MCF 10A (cell line): ENCODE results near the gene GPS2. TPM values are rescaled to one million over a fixed set of nuclear protein-coding genes. Genes with fewer than 3 reads are reported as not detected.

Experiments used
- BruUV-seq: library from RNA; stranded (reverse); fragments of 400-500 nt; replicated peaks from 2 replicates; lab custom pipeline; 2021; lab: Mats Ljungman, UMichigan
- CTCF ChIA-PET: fragments of 300-600 bp; sonication (Branson Sonifier 250); formaldehyde crosslinking; extraction: SDS; loops from one replicate; lab custom pipeline; 2021; ENCODE audit warnings: antibody characterized with exemption, inconsistent platforms; lab: Yijun Ruan, JAX
- POLR2A ChIA-PET: fragments of 300-600, 350-650 bp; sonication (Branson Sonifier 250); formaldehyde crosslinking; extraction: SDS; loops from one replicate; lab custom pipeline; 2020; ENCODE audit warnings: antibody characterized with exemption, inconsistent platforms; lab: Yijun Ruan, JAX
- DNase-seq: peaks from one replicate; pipeline ENCODE4 v3.0.0-alpha.2; 2018; ENCODE audit not compliant: unreplicated experiment
- H3K27ac Mint-ChIP-seq: one replicate; pipeline ENCODE4 v1.8.0; 2022; ENCODE audit warnings: mild to moderate bottlenecking, low read depth, mixed read lengths; ENCODE audit not compliant: unreplicated experiment
- H3K27me3 Mint-ChIP-seq: one replicate; pipeline ENCODE4 v1.8.0; 2022; ENCODE audit warnings: mixed read lengths; ENCODE audit not compliant: insufficient read depth, unreplicated experiment
- H3K36me3 Mint-ChIP-seq: one replicate; pipeline ENCODE4 v1.8.0; 2022; ENCODE audit warnings: mild to moderate bottlenecking, moderate library complexity, mixed read lengths; ENCODE audit not compliant: insufficient read depth, unreplicated experiment
- H3K4me1 Mint-ChIP-seq: one replicate; pipeline ENCODE4 v1.8.0; 2022; ENCODE audit warnings: mixed read lengths; ENCODE audit not compliant: insufficient read depth, unreplicated experiment
- H3K4me3 Mint-ChIP-seq: one replicate; pipeline ENCODE4 v1.8.0; 2022; ENCODE audit warnings: mild to moderate bottlenecking, moderate library complexity, mixed read lengths; ENCODE audit not compliant: unreplicated experiment
- H3K9me3 Mint-ChIP-seq: one replicate; pipeline ENCODE4 v1.8.0; 2022; ENCODE audit warnings: mixed read lengths; ENCODE audit not compliant: unreplicated experiment
- intact Hi-C: fragments of 100-400 bp; cut with micrococcal nuclease; formaldehyde crosslinking; loops from 2 replicates; pipeline ENCODE4 v1.14.1; 2022
- total RNA-seq: library from RNA; stranded (reverse); gene quantifications from 2 replicates; pipeline ENCODE4 v1.2.3, GENCODE V29; 2022
- TF ChIP-seq, protein P1 (sequence below): fragments of 200-600 bp; IDR thresholded peaks from one replicate; pipeline ENCODE4 v1.8.0; 2022; ENCODE audit warnings: antibody characterized with exemption, mild to moderate bottlenecking; ENCODE audit not compliant: unreplicated experiment

The GPS2 gene
- total RNA-seq, 1 experiment from 2014 or later, result 49.8 TPM

DNA sequence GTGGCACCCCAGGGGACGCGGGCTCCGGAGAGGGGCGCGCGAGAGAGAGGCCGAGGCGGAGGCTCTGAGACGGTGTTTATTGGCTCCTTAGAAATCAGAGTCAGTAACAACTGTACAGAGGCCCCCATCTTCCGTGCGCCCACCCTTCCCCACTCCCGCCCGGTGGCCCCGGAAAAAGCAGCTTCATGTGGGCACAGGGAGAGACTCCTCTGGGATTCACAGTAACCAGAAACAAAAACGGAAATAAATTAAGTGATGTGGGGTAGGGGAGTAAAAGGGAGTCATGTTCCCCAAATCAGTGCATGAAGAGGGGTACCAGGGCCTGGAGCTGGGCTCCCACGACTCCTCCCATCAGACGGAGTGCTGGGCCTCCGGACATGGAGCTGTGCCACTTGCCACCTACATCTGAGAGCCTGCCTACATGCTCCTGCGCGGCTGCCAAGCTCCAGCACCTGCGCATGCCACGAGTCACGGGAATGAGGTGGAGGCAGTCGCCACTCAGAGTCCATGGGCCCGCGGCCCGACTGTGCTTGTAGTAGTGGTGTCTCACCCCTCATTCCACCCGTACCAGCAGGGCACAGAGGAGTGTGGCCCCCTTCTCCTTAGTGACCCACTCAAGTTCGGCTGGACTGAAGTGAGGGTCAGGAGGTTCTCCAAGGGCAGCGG, 543 bp upstream of the GPS2 start:
- Mint-ChIP-seq H3K4me1 (peaks cover 29% of the 10 kb centered on the region), H3K27ac (peak overlapping the region; percentile 84), H3K36me3 (peaks cover 90% of the 10 kb centered on the region), H3K4me3 (peak overlapping the region; percentile 85), H3K9me3 (no peaks in the 10 kb centered on the region), H3K27me3 (no peaks in the 10 kb centered on the region)
- ChIA-PET CTCF (interaction anchor here (0.6 to 0.8 kb wide), 3 partner anchors 19 to 270 kb away, joined by 3 read pairs; no protein-coding TSS in a partner anchor), POLR2A (interaction anchor here (0.6 to 4.0 kb wide), 23 partner anchors 10 to 526 kb away, joined by 3 to 41 read pairs (median 4); partner anchors contain the start of genes DVL2, GABARAP, KCTD11 and NEURL4)
- intact Hi-C loops, result no loop called here
- TF ChIP-seq, protein P1, sequence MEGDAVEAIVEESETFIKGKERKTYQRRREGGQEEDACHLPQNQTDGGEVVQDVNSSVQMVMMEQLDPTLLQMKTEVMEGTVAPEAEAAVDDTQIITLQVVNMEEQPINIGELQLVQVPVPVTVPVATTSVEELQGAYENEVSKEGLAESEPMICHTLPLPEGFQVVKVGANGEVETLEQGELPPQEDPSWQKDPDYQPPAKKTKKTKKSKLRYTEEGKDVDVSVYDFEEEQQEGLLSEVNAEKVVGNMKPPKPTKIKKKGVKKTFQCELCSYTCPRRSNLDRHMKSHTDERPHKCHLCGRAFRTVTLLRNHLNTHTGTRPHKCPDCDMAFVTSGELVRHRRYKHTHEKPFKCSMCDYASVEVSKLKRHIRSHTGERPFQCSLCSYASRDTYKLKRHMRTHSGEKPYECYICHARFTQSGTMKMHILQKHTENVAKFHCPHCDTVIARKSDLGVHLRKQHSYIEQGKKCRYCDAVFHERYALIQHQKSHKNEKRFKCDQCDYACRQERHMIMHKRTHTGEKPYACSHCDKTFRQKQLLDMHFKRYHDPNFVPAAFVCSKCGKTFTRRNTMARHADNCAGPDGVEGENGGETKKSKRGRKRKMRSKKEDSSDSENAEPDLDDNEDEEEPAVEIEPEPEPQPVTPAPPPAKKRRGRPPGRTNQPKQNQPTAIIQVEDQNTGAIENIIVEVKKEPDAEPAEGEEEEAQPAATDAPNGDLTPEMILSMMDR, result no peak
- BruUV-seq, result no TSS peak
- no peak for DNase-seq

DNA sequence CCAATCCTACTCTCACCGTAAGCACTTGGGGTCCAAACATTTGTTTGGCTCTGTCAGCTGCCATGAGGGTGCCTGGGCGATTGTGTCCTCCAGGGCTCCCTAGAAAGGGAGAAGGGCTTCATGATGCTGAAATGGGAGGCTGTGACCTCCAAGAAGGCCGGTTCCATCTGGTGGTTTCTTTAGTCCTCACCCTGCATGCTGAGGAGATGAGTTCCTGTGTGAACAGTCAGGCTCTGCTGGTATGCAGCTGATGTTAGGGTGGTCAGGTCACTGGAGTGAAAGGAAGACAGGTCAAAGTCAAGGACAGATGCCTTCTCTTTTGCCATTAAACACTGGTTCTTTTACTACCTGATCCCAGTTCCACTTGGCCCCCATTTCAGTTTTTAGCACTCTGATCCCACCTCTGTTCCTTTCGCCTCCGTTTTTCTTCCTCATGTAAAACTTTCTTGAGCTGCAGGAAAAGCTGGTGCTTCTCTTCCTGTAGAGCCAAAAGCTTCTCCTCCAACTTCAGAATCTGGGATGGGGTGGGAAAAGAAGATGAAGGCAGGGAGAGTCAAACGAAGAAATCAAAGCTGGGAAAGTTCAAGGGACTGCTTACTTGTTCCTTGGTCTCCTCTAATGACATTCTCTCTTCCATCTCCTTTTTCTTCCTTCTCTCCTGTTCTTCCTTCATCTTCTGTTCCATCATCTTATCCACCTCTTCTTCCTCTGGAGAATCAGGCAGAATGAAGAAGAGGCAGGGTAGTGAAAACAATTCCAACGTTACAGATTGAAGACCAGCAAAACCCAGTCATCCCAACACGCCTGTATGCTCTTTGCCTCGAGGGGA, 1.1 kb downstream of the GPS2 start:
- TF ChIP-seq, protein P1, result no peak
- DNase-seq, result no peak
- peak overlapping the region; percentile 84 for H3K27ac Mint-ChIP-seq
- H3K36me3 Mint-ChIP-seq, result peaks cover 92% of the 10 kb centered on the region
- POLR2A ChIA-PET, result interaction anchor here (0.6 to 4.0 kb wide), 18 partner anchors 11 to 299 kb away, joined by 3 to 41 read pairs (median 5); partner anchors contain the start of genes ACADVL, CTDNEP1, DLG4 and ELP5
- H3K9me3 Mint-ChIP-seq, result no peaks in the 10 kb centered on the region
- TSS peak; percentile 69 for BruUV-seq
- H3K4me3 Mint-ChIP-seq, result peak overlapping the region; percentile 85
- CTCF ChIA-PET, result interaction anchor here (0.7 to 1.2 kb wide), 5 partner anchors 10 to 293 kb away, joined by 3 to 4 read pairs (median 4); no protein-coding TSS in a partner anchor
- peaks cover 41% of the 10 kb centered on the region for H3K4me1 Mint-ChIP-seq
- H3K27me3 Mint-ChIP-seq, result no peaks in the 10 kb centered on the region
- intact Hi-C loops, result no loop called here

DNA sequence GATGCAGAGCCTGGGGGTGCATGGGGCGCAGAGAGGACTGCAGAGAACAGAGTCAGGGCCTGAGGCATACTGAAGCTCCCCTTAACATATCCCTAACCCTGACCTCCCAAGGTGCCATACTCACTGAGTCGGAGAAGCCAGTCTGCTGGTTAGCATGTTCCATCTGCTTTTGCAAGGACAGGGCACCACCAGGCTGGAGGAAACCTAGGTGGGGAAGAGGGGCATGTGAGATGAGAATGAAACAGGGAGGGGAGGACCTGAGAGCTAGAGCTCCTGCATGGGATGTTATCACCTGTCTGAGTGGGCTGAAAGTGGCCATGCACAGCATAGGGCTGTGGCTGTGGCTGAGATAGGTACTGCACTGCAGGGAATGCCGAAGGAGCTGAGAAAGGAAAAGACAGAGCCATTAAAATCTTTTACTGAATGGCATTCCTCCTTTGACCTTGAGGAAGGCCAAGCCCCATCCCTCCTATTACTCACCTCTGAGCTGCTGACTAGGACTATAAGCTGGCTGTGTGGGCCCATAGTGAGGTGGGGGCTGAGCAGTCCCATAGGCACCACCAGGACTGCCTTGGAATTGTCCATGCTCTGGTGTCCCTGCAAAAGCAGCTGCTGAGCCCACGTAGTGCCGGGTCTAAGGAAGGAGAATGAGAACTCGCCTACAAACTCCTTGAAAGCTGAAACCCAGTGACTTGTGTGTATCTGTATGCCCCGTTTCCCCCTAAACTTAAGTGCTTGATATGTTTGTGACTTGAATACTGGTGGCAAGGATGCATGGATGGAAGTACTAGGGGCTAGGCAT, 1.9 kb downstream of the GPS2 start:
- peaks cover 92% of the 10 kb centered on the region for H3K36me3 Mint-ChIP-seq
- intact Hi-C loops, result no loop called here
- no TSS peak for BruUV-seq
- ChIA-PET POLR2A (interaction anchor here (0.6 to 4.0 kb wide), 13 partner anchors 16 to 271 kb away, joined by 3 to 41 read pairs (median 5); partner anchors contain the start of genes ACADVL, CTDNEP1, DLG4 and ELP5), CTCF (interaction anchor here (0.7 to 1.2 kb wide), 6 partner anchors 11 to 292 kb away, joined by 3 to 6 read pairs (median 4); partner anchors contain the start of gene PHF23)
- peaks cover 41% of the 10 kb centered on the region for H3K4me1 Mint-ChIP-seq
- H3K4me3 Mint-ChIP-seq, result peak overlapping the region; percentile 85
- no peaks in the 10 kb centered on the region for H3K9me3 Mint-ChIP-seq
- no peak for DNase-seq
- H3K27ac Mint-ChIP-seq, result no peak overlapping the region
- H3K27me3 Mint-ChIP-seq, result no peaks in the 10 kb centered on the region
- TF ChIP-seq, protein P1, result no peak
